Measurements from ENCODE around the gene WWOX. TPM values are rescaled to one million over a fixed set of nuclear protein-coding genes. Genes with fewer than 3 reads are reported as not detected.

Gene WWOX
- total RNA-seq, 1 donor from 2014 or later = 16.7 TPM

- H3K4me3 ChIP-seq (ENCODE audit: low read length in 3 of 3) = no peak overlapping the region
- peaks cover 3 to 20% (median 11%) of the 10 kb centered on the region in 3 donors for H3K4me1 ChIP-seq (ENCODE audit: control insufficient read depth in 3 of 3, insufficient read depth in 3 of 3, low read length in 3 of 3)
- H3K9me3 ChIP-seq (ENCODE audit: control insufficient read depth in 3 of 3, low read length in 3 of 3) = no peaks in the 10 kb centered on the region
- H3K9ac ChIP-seq (ENCODE audit: low read depth in 1 of 3, low read length in 3 of 3) = no peak overlapping the region
- no peaks in the 10 kb centered on the region for H3K36me3 ChIP-seq (ENCODE audit: control insufficient read depth in 3 of 3, insufficient read depth in 3 of 3, low read length in 3 of 3)
- no peak overlapping the region for H3K27ac ChIP-seq (ENCODE audit: low read depth, low read length)
- H3K27me3 ChIP-seq (ENCODE audit: control insufficient read depth in 3 of 3, insufficient read depth in 3 of 3, low read length in 3 of 3) = no peaks in the 10 kb centered on the region
Observed at GRCh38 chr16:78390508-78391324, 291.3 kb downstream of the WWOX start.

GRCh38 chr16:78392585-78393195 lies 293.2 kb downstream of the WWOX start:
- Histone ChIP-seq H3K27ac (ENCODE audit: low read depth, low read length) (no peak overlapping the region), H3K36me3 (ENCODE audit: control insufficient read depth in 3 of 3, insufficient read depth in 3 of 3, low read length in 3 of 3) (no peaks in the 10 kb centered on the region), H3K9me3 (ENCODE audit: control insufficient read depth in 3 of 3, low read length in 3 of 3) (no peaks in the 10 kb centered on the region), H3K27me3 (ENCODE audit: control insufficient read depth in 3 of 3, insufficient read depth in 3 of 3, low read length in 3 of 3) (no peaks in the 10 kb centered on the region), H3K9ac (ENCODE audit: low read depth in 1 of 3, low read length in 3 of 3) (no peak overlapping the region), H3K4me3 (ENCODE audit: low read length in 3 of 3) (no peak overlapping the region), H3K4me1 (ENCODE audit: control insufficient read depth in 3 of 3, insufficient read depth in 3 of 3, low read length in 3 of 3) (peaks cover 3 to 20% (median 11%) of the 10 kb centered on the region in 3 donors)

- Histone ChIP-seq H3K4me1 (ENCODE audit: control insufficient read depth in 3 of 3, insufficient read depth in 3 of 3, low read length in 3 of 3) (peaks cover 3 to 14% (median 5%) of the 10 kb centered on the region in 3 donors), H3K36me3 (ENCODE audit: control insufficient read depth in 3 of 3, insufficient read depth in 3 of 3, low read length in 3 of 3) (no peaks in the 10 kb centered on the region), H3K4me3 (ENCODE audit: low read length in 3 of 3) (no peak overlapping the region), H3K9me3 (ENCODE audit: control insufficient read depth in 3 of 3, low read length in 3 of 3) (no peaks in the 10 kb centered on the region), H3K9ac (ENCODE audit: low read depth in 1 of 3, low read length in 3 of 3) (no peak overlapping the region), H3K27me3 (ENCODE audit: control insufficient read depth in 3 of 3, insufficient read depth in 3 of 3, low read length in 3 of 3) (no peaks in the 10 kb centered on the region), H3K27ac (ENCODE audit: low read depth, low read length) (no peak overlapping the region)
Observed at GRCh38 chr16:78395035-78395434, 295.6 kb downstream of the WWOX start.

- no peaks in the 10 kb centered on the region for H3K27me3 ChIP-seq (ENCODE audit: control insufficient read depth in 3 of 3, insufficient read depth in 3 of 3, low read length in 3 of 3)
- no peaks in the 10 kb centered on the region for H3K36me3 ChIP-seq (ENCODE audit: control insufficient read depth in 3 of 3, insufficient read depth in 3 of 3, low read length in 3 of 3)
- H3K9me3 ChIP-seq (ENCODE audit: control insufficient read depth in 3 of 3, low read length in 3 of 3) = peaks cover 0 to 2% (median 0%) of the 10 kb centered on the region in 3 donors
- no peak overlapping the region for H3K27ac ChIP-seq (ENCODE audit: low read depth, low read length)
- H3K4me3 ChIP-seq (ENCODE audit: low read length in 3 of 3) = no peak overlapping the region
- no peak overlapping the region for H3K9ac ChIP-seq (ENCODE audit: low read depth in 1 of 3, low read length in 3 of 3)
- H3K4me1 ChIP-seq (ENCODE audit: control insufficient read depth in 3 of 3, insufficient read depth in 3 of 3, low read length in 3 of 3) = peaks cover 0 to 6% (median 0%) of the 10 kb centered on the region in 3 donors
Observed at GRCh38 chr16:78396046-78396445, 296.6 kb downstream of the WWOX start.

- Histone ChIP-seq H3K4me3 (ENCODE audit: low read length in 3 of 3) (no peak overlapping the region), H3K27me3 (ENCODE audit: control insufficient read depth in 3 of 3, insufficient read depth in 3 of 3, low read length in 3 of 3) (no peaks in the 10 kb centered on the region), H3K27ac (ENCODE audit: low read depth, low read length) (no peak overlapping the region), H3K36me3 (ENCODE audit: control insufficient read depth in 3 of 3, insufficient read depth in 3 of 3, low read length in 3 of 3) (no peaks in the 10 kb centered on the region), H3K9ac (ENCODE audit: low read depth in 1 of 3, low read length in 3 of 3) (no peak overlapping the region), H3K4me1 (ENCODE audit: control insufficient read depth in 3 of 3, insufficient read depth in 3 of 3, low read length in 3 of 3) (peaks cover 0 to 5% (median 0%) of the 10 kb centered on the region in 3 donors), H3K9me3 (ENCODE audit: control insufficient read depth in 3 of 3, low read length in 3 of 3) (peaks cover 0 to 2% (median 0%) of the 10 kb centered on the region in 3 donors)
Observed at GRCh38 chr16:78396673-78397072, 297.2 kb downstream of the WWOX start.

GRCh38 chr16:78399384-78399783 lies 299.9 kb downstream of the WWOX start:
- Histone ChIP-seq H3K9ac (ENCODE audit: low read depth in 1 of 3, low read length in 3 of 3) (no peak overlapping the region), H3K9me3 (ENCODE audit: control insufficient read depth in 3 of 3, low read length in 3 of 3) (peaks cover 0 to 2% (median 0%) of the 10 kb centered on the region in 3 donors), H3K4me3 (ENCODE audit: low read length in 3 of 3) (no peak overlapping the region), H3K27me3 (ENCODE audit: control insufficient read depth in 3 of 3, insufficient read depth in 3 of 3, low read length in 3 of 3) (no peaks in the 10 kb centered on the region), H3K27ac (ENCODE audit: low read depth, low read length) (no peak overlapping the region), H3K36me3 (ENCODE audit: control insufficient read depth in 3 of 3, insufficient read depth in 3 of 3, low read length in 3 of 3) (no peaks in the 10 kb centered on the region), H3K4me1 (ENCODE audit: control insufficient read depth in 3 of 3, insufficient read depth in 3 of 3, low read length in 3 of 3) (no peaks in the 10 kb centered on the region)

- no peak overlapping the region for H3K4me3 ChIP-seq (ENCODE audit: low read length in 3 of 3)
- no peaks in the 10 kb centered on the region for H3K27me3 ChIP-seq (ENCODE audit: control insufficient read depth in 3 of 3, insufficient read depth in 3 of 3, low read length in 3 of 3)
- H3K36me3 ChIP-seq (ENCODE audit: control insufficient read depth in 3 of 3, insufficient read depth in 3 of 3, low read length in 3 of 3) = no peaks in the 10 kb centered on the region
- H3K9ac ChIP-seq (ENCODE audit: low read depth in 1 of 3, low read length in 3 of 3) = no peak overlapping the region
- H3K4me1 ChIP-seq (ENCODE audit: control insufficient read depth in 3 of 3, insufficient read depth in 3 of 3, low read length in 3 of 3) = no peaks in the 10 kb centered on the region
- peaks cover 0 to 2% (median 0%) of the 10 kb centered on the region in 3 donors for H3K9me3 ChIP-seq (ENCODE audit: control insufficient read depth in 3 of 3, low read length in 3 of 3)
- no peak overlapping the region for H3K27ac ChIP-seq (ENCODE audit: low read depth, low read length)
Observed at GRCh38 chr16:78402833-78403232, 303.4 kb downstream of the WWOX start.

- Histone ChIP-seq H3K36me3 (ENCODE audit: control insufficient read depth in 3 of 3, insufficient read depth in 3 of 3, low read length in 3 of 3) (no peaks in the 10 kb centered on the region), H3K27me3 (ENCODE audit: control insufficient read depth in 3 of 3, insufficient read depth in 3 of 3, low read length in 3 of 3) (no peaks in the 10 kb centered on the region), H3K27ac (ENCODE audit: low read depth, low read length) (no peak overlapping the region), H3K4me1 (ENCODE audit: control insufficient read depth in 3 of 3, insufficient read depth in 3 of 3, low read length in 3 of 3) (no peaks in the 10 kb centered on the region), H3K9ac (ENCODE audit: low read depth in 1 of 3, low read length in 3 of 3) (no peak overlapping the region), H3K4me3 (ENCODE audit: low read length in 3 of 3) (no peak overlapping the region), H3K9me3 (ENCODE audit: control insufficient read depth in 3 of 3, low read length in 3 of 3) (peaks cover 0 to 2% (median 2%) of the 10 kb centered on the region in 3 donors)
Observed at GRCh38 chr16:78405040-78405439, 305.6 kb downstream of the WWOX start.

GRCh38 chr16:78405833-78406232 lies 306.4 kb downstream of the WWOX start:
- Histone ChIP-seq H3K9ac (ENCODE audit: low read depth in 1 of 3, low read length in 3 of 3) (no peak overlapping the region), H3K27me3 (ENCODE audit: control insufficient read depth in 3 of 3, insufficient read depth in 3 of 3, low read length in 3 of 3) (no peaks in the 10 kb centered on the region), H3K4me3 (ENCODE audit: low read length in 3 of 3) (no peak overlapping the region), H3K9me3 (ENCODE audit: control insufficient read depth in 3 of 3, low read length in 3 of 3) (peaks cover 0 to 2% (median 0%) of the 10 kb centered on the region in 3 donors), H3K36me3 (ENCODE audit: control insufficient read depth in 3 of 3, insufficient read depth in 3 of 3, low read length in 3 of 3) (no peaks in the 10 kb centered on the region), H3K27ac (ENCODE audit: low read depth, low read length) (no peak overlapping the region), H3K4me1 (ENCODE audit: control insufficient read depth in 3 of 3, insufficient read depth in 3 of 3, low read length in 3 of 3) (no peaks in the 10 kb centered on the region)

GRCh38 chr16:78407191-78407590 lies 307.7 kb downstream of the WWOX start:
- no peaks in the 10 kb centered on the region for H3K4me1 ChIP-seq (ENCODE audit: control insufficient read depth in 3 of 3, insufficient read depth in 3 of 3, low read length in 3 of 3)
- H3K27ac ChIP-seq (ENCODE audit: low read depth, low read length) = no peak overlapping the region
- no peaks in the 10 kb centered on the region for H3K27me3 ChIP-seq (ENCODE audit: control insufficient read depth in 3 of 3, insufficient read depth in 3 of 3, low read length in 3 of 3)
- no peak overlapping the region for H3K4me3 ChIP-seq (ENCODE audit: low read length in 3 of 3)
- H3K9ac ChIP-seq (ENCODE audit: low read depth in 1 of 3, low read length in 3 of 3) = no peak overlapping the region
- H3K9me3 ChIP-seq (ENCODE audit: control insufficient read depth in 3 of 3, low read length in 3 of 3) = peaks cover 0 to 2% (median 0%) of the 10 kb centered on the region in 3 donors
- no peaks in the 10 kb centered on the region for H3K36me3 ChIP-seq (ENCODE audit: control insufficient read depth in 3 of 3, insufficient read depth in 3 of 3, low read length in 3 of 3)
